ENCODE data around the gene DLGAP4. TPM values are rescaled to one million over a fixed set of nuclear protein-coding genes. Genes with fewer than 3 reads are reported as not detected.

DLGAP4 gene
- total and polyA plus RNA-seq, 2 of the 8 experiments (the other 6 are each of a cell fraction or from before 2014, with no cell fraction given): 41.2 to 57.2 TPM

DNA sequence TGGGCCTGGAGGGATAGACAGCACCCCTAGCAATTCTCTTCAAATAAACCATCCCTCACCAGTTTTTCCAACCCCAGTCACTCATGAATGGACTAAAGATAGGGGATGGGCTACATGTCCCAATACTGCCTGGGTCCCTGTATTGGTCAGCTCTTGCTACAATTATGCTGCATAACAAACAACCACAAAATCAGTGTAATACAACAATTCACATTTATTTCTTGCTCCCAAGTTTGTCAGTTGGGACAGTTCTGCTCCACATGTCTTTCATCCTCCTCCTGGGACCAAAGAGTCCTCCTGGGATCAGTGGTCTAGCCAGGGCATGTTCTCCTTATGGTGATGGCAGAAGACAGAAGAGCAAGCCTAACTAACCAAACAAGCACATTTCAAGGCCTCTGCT lies 143.5 kb downstream of the DLGAP4 start:
- CTCF ChIA-PET (ENCODE audit: partially characterized antibody): interaction anchor here (2.8 kb wide), 1 partner anchor 10 kb away, joined by 20 read pairs; no protein-coding TSS in a partner anchor
- TF ChIP-seq USF2 (IDR thresholded peaks at IDR 0.05; ENCODE audit: low read length): no peak
- no peak for TF ChIP-seq EP300 (IDR thresholded peaks at IDR 0.05; ENCODE audit: borderline replicate concordance in 1 of 2, low read depth in 2 of 2, low read length in 2 of 2)
- no peak for TF ChIP-seq EZH2 (IDR thresholded peaks at IDR 0.05; ENCODE audit: low read depth, low read length, severe bottlenecking)
- TF ChIP-seq KDM4A (IDR thresholded peaks at IDR 0.05; ENCODE audit: low read depth, low read length, severe bottlenecking): no peak
- no peak for TF ChIP-seq TAF1 (IDR thresholded peaks at IDR 0.05; ENCODE audit: low read depth, low read length)
- no peak for TF ChIP-seq MAFK (IDR thresholded peaks at IDR 0.05; ENCODE audit: low read depth, low read length)
- TF ChIP-seq SP1 (IDR thresholded peaks at IDR 0.05; ENCODE audit: low read depth, low read length): no peak
- TF ChIP-seq SIX5 (IDR thresholded peaks at IDR 0.05; ENCODE audit: low read depth, low read length): no peak
- TF ChIP-seq EGR1 (IDR thresholded peaks at IDR 0.05; ENCODE audit: borderline replicate concordance, low read depth, low read length): no peak
- no peak for TF ChIP-seq KDM5A (IDR thresholded peaks at IDR 0.05; ENCODE audit: low read length)
- TF ChIP-seq CTBP2 (IDR thresholded peaks at IDR 0.05; ENCODE audit: borderline replicate concordance, insufficient read depth, insufficient read length, low read length): no peak
- TF ChIP-seq NANOG (IDR thresholded peaks at IDR 0.05; ENCODE audit: insufficient read depth, low read depth, low read length, poor library complexity, severe bottlenecking): no peak
- no peak for TF ChIP-seq TAF7 (optimal IDR thresholded peaks at IDR 0.05; ENCODE audit: borderline replicate concordance, low read depth, low read length)
- TF ChIP-seq SRF (IDR thresholded peaks at IDR 0.05; ENCODE audit: low read depth, low read length): no peak

More for the DNA sequence above, 143.5 kb downstream of the DLGAP4 start:
- Histone ChIP-seq H3K79me2 (ENCODE audit: control insufficient read depth in 1 of 2, insufficient read depth in 2 of 2, low read length in 2 of 2) (no peaks in the 10 kb centered on the region), H3K56ac (replicated peaks; ENCODE audit: insufficient read length, low read depth, low read length) (no peak overlapping the region), H4K91ac (replicated peaks; ENCODE audit: insufficient read length, low read length) (no peak overlapping the region), H3K18ac (ENCODE audit: extremely low read depth, low read length) (no peak overlapping the region), H2BK120ac (replicated peaks; ENCODE audit: low read depth, low read length) (no peak overlapping the region), H2BK12ac (ENCODE audit: low read depth, low read length) (no peak overlapping the region), H2AFZ (ENCODE audit: low read length) (no peak overlapping the region), H3K9me3 (ENCODE audit: insufficient read depth in 2 of 2, low read depth in 1 of 2, low read length in 1 of 2) (no peaks in the 10 kb centered on the region), H3K23me2 (ENCODE audit: low read depth, low read length) (no peaks in the 10 kb centered on the region; the same call in 1 of the 2 replicates), H3K4ac (replicated peaks; ENCODE audit: insufficient read length, low read depth, low read length) (no peak overlapping the region), H3K4me2 (ENCODE audit: insufficient read depth in 1 of 2, low read depth in 2 of 2, low read length in 2 of 2) (no peak overlapping the region), H3K4me1 (replicated peaks in 1 of 4; ENCODE audit: control insufficient read depth in 3 of 4, insufficient read depth in 4 of 4, low read length in 3 of 4) (peaks cover 8 to 14% (median 8%) of the 10 kb centered on the region in 4 experiments), H4K5ac (ENCODE audit: insufficient read length, low read depth, low read length) (no peak overlapping the region), H3K14ac (ENCODE audit: insufficient read length) (no peak overlapping the region), H3K4me3 (ENCODE audit: extremely low read depth in 1 of 4, insufficient read depth in 2 of 4, low read depth in 3 of 4, low read length in 4 of 4) (no peak overlapping the region), H2BK5ac (ENCODE audit: low read depth, low read length) (no peak overlapping the region), H4K8ac (ENCODE audit: extremely low read depth, insufficient read depth, low read length) (no peak overlapping the region), H3K79me1 (ENCODE audit: low read depth, low read length) (no peaks in the 10 kb centered on the region), H3K9ac (replicated peaks in 1 of 4; ENCODE audit: extremely low read depth in 1 of 4, low read depth in 3 of 4, low read length in 3 of 4) (no peak overlapping the region), H3K23ac (ENCODE audit: insufficient read length) (no peak overlapping the region), H3K27me3 (replicated peaks in 1 of 4; ENCODE audit: control insufficient read depth in 3 of 4, extremely low read depth in 1 of 4, insufficient read depth in 3 of 4, low read length in 3 of 4) (no peaks in the 10 kb centered on the region), H2BK20ac (ENCODE audit: low read length) (no peak overlapping the region), H2AK5ac (ENCODE audit: low read depth, low read length) (no peak overlapping the region), H3K27ac (ENCODE audit: low read depth, low read length) (no peak overlapping the region), H4K20me1 (replicated peaks in 1 of 2; ENCODE audit: control insufficient read depth in 1 of 2, insufficient read depth in 2 of 2, low read length in 2 of 2) (no peaks in the 10 kb centered on the region), H2BK15ac (ENCODE audit: low read length) (no peak overlapping the region), H3K36me3 (ENCODE audit: control insufficient read depth in 2 of 4, insufficient read depth in 4 of 4, low read length in 3 of 4) (no peaks in the 10 kb centered on the region)
- POLR2A ChIA-PET (ENCODE audit: partially characterized antibody): interaction anchor here (2.1 kb wide), 1 partner anchor 11 kb away, joined by 6 read pairs; no protein-coding TSS in a partner anchor
- DNase-seq (ENCODE audit: low read depth in 1 of 2, low spot score in 2 of 2) (no peak), FAIRE-seq (no peak)

Measured in H1 (cell line).